ENCODE data around the gene DDX41. TPM values are rescaled to one million over a fixed set of nuclear protein-coding genes. Genes with fewer than 3 reads are reported as not detected.
A peak's percentile ranks its signal among the peaks of the same experiment; 100 is the strongest.

Gene DDX41
- total and polyA plus RNA-seq, 9 donors: 58.3 to 104 (median 70.8) TPM

- WGBS, 3 donors: 69 to 77% (median 76%) methylated on average over 9 to 10 of the region's 10 CpGs
- Histone ChIP-seq H3K27me3 (no peaks in the 10 kb centered on the region), H3K4me3 (no peak overlapping the region), H3K36me3 (no peaks in the 10 kb centered on the region), H3K4me1 (ENCODE audit: insufficient read depth) (no peaks in the 10 kb centered on the region), H3K9me3 (no peaks in the 10 kb centered on the region), H3K27ac (no peak overlapping the region)
- intact Hi-C loops (cut with DNase I): no loop called here
- DNase-seq: peak in 2 of 5 donors; percentile 10 to 25
- TF ChIP-seq POLR2A (IDR thresholded peaks at IDR 0.05) (no peak), CTCF (IDR thresholded peaks at IDR 0.05) (no peak)
Observed at GRCh38 chr5:177524941-177525655, 8.3 kb upstream of the DDX41 start.

- H3K27ac ChIP-seq: no peak overlapping the region
- 82 to 85% (median 84%) methylated on average over 12 of the region's 12 CpGs for WGBS, 3 donors
- no peaks in the 10 kb centered on the region for H3K4me1 ChIP-seq (ENCODE audit: insufficient read depth)
- H3K36me3 ChIP-seq: no peaks in the 10 kb centered on the region
- no peak for DNase-seq
- H3K27me3 ChIP-seq: no peaks in the 10 kb centered on the region
- intact Hi-C loops (cut with DNase I): no loop called here
- H3K4me3 ChIP-seq: no peak overlapping the region
- H3K9me3 ChIP-seq: no peaks in the 10 kb centered on the region
- TF ChIP-seq EP300 (IDR thresholded peaks at IDR 0.05) (no peak), POLR2A (IDR thresholded peaks at IDR 0.05) (no peak), CTCF (IDR thresholded peaks at IDR 0.05) (no peak)
Observed at GRCh38 chr5:177524539-177524900, 7.8 kb upstream of the DDX41 start.

GRCh38 chr5:177523711-177524538 is 7.2 kb upstream of the DDX41 start:
- no peak overlapping the region for H3K4me3 ChIP-seq
- DNase-seq: peak in 1 of 5 donors; percentile 6
- no peaks in the 10 kb centered on the region for H3K27me3 ChIP-seq
- no peaks in the 10 kb centered on the region for H3K4me1 ChIP-seq (ENCODE audit: insufficient read depth)
- no peaks in the 10 kb centered on the region for H3K36me3 ChIP-seq
- 83 to 89% (median 87%) methylated on average over 17 to 19 of the region's 19 CpGs for WGBS, 3 donors
- TF ChIP-seq POLR2A (IDR thresholded peaks at IDR 0.05) (no peak), EP300 (IDR thresholded peaks at IDR 0.05) (no peak), CTCF (IDR thresholded peaks at IDR 0.05) (no peak)
- no peak overlapping the region for H3K27ac ChIP-seq
- intact Hi-C loops (cut with DNase I): no loop called here
- no peaks in the 10 kb centered on the region for H3K9me3 ChIP-seq

- 65 to 75% (median 75%) methylated on average over 2 of the region's 2 CpGs for WGBS, 3 donors
- no peak for DNase-seq
Observed at GRCh38 chr5:177520916-177521513, 4.3 kb upstream of the DDX41 start.

More at GRCh38 chr5:177520916-177521513, 4.3 kb upstream of the DDX41 start:
- Histone ChIP-seq H3K4me3 (no peak overlapping the region), H3K27ac (no peak overlapping the region), H3K4me1 (ENCODE audit: insufficient read depth) (peaks cover 3% of the 10 kb centered on the region), H3K9me3 (no peaks in the 10 kb centered on the region), H3K36me3 (no peaks in the 10 kb centered on the region), H3K27me3 (no peaks in the 10 kb centered on the region)
- no peak for TF ChIP-seq CTCF (IDR thresholded peaks at IDR 0.05)
- TF ChIP-seq POLR2A (IDR thresholded peaks at IDR 0.05): no peak
- TF ChIP-seq EP300 (IDR thresholded peaks at IDR 0.05): no peak
- intact Hi-C loops (cut with DNase I): no loop called here

Data from ovary (tissue), 9 donors.